Ovary (tissue), 9 donors: ENCODE results near the gene KCNJ12. TPM values are rescaled to one million over a fixed set of nuclear protein-coding genes. Genes with fewer than 3 reads are reported as not detected.

Experiments used
- DNase-seq, 5 donors: peaks; one replicate each; pipeline ENCODE4 v3.0.0-alpha.2; 2019 to 2020
- H3K27ac ChIP-seq, 2 donors: fragments of 200-600 bp; one replicate each; pipeline versions ENCODE4 v1.5.1 to v1.8.0; 2019 to 2022
- H3K27me3 ChIP-seq: fragments of 200-600 bp; one replicate; pipeline ENCODE4 v1.8.0; 2022
- H3K36me3 ChIP-seq: fragments of 200-600 bp; sonication (generic); one replicate; pipeline ENCODE4 v1.5.1; 2019
- H3K4me1 ChIP-seq: one replicate; pipeline ENCODE4 v1.8.1; 2013; ENCODE audit warnings: mild to moderate bottlenecking, moderate library complexity; ENCODE audit not compliant: insufficient read depth
- H3K4me3 ChIP-seq: fragments of 200-600 bp; sonication (generic); one replicate; pipeline ENCODE4 v1.5.1; 2017
- H3K9me3 ChIP-seq, 2 donors: fragments of 200-600 bp in 1 of 2; sonication (generic) in 1 of 2; one replicate each; pipeline versions ENCODE4 v1.5.1 to v1.8.1; 2013 to 2019; ENCODE audit warnings: mild to moderate bottlenecking in 1 of 2, moderate library complexity in 1 of 2
- EP300 ChIP-seq: sonication (generic); formaldehyde crosslinking; IDR thresholded peaks from one replicate; pipeline ENCODE4 v1.6.1; 2017; ENCODE audit warnings: antibody characterized with exemption
- POLR2A ChIP-seq: fragments of 450-650 bp; IDR thresholded peaks from one replicate; pipeline ENCODE4 v1.6.1; 2017; ENCODE audit warnings: antibody characterized with exemption, mild to moderate bottlenecking, moderate library complexity
- WGBS, 3 donors: extraction: QIAGEN DNeasy Blood & Tissue Kit in 1 of 3; methylation state at CpG; one replicate each; pipeline versions ENCODE4 v1.1.5 to v1.1.7; 2013 to 2017; 5-methylcytosine and 5-hydroxymethylcytosine counted together
- intact Hi-C, 4 donors: fragments of 100-400 bp; cut with DNase I; formaldehyde crosslinking; loops; one replicate each; pipeline versions ENCODE4 v1.11.0 to v1.15.1; 2022 to 2023
- polyA plus RNA-seq, 2 donors: library from polyadenylated mRNA; stranded (reverse); fragments of 200-250 nt in 1 of 2; fragments of 350-450 nt in 1 of 2; fragmentation: Illumina TruSeq in 1 of 2; extraction: RNeasy Lipid Tissue Mini Kit (QIAGEN cat#74804) in 1 of 2; gene quantifications; one replicate each; pipeline ENCODE4 v1.2.3, GENCODE V29; 2013 to 2014
- total RNA-seq, 7 donors: library from RNA; depleted of rRNA in 2 of 7; stranded (reverse); fragments of >200 nt in 2 of 7; fragmentation: NEBNext Ultra II Directional in 3 of 7; extraction: Animal tissue kit (Norgen Biotek cat#: 25700) in 3 of 7; gene quantifications; one replicate each; pipeline versions ENCODE4 v1.1.0 to v1.2.4, GENCODE V29; 2016 to 2023
- TF ChIP-seq, protein P1 (sequence below), 3 donors: fragments of 450-650 bp in 2 of 3; fragments of 200-600 bp in 1 of 3; IDR thresholded peaks; one replicate each; pipeline versions ENCODE4 v1.5.1 to v1.8.0; 2016 to 2022; ENCODE audit warnings: antibody characterized with exemption in 3 of 3, mild to moderate bottlenecking in 1 of 3
- donor health status: DM: no; HTN: no; CAD: no; lungs with moderate emphysema.
- donor health status: DM: no; HTN: no; CAD: no.
- donor health status: Bipolar disorder and iron deficiency.
- donor health status: DM: yes; HTN: yes; CAD: no.
- donor health status: DM: no; HTN: no; CAD: no.
- donor health status: DM: yes; HTN: yes; CAD: no.

KCNJ12 gene
- total and polyA plus RNA-seq, 9 donors: 0.12 to 1.9 (median 0.46) TPM

DNA sequence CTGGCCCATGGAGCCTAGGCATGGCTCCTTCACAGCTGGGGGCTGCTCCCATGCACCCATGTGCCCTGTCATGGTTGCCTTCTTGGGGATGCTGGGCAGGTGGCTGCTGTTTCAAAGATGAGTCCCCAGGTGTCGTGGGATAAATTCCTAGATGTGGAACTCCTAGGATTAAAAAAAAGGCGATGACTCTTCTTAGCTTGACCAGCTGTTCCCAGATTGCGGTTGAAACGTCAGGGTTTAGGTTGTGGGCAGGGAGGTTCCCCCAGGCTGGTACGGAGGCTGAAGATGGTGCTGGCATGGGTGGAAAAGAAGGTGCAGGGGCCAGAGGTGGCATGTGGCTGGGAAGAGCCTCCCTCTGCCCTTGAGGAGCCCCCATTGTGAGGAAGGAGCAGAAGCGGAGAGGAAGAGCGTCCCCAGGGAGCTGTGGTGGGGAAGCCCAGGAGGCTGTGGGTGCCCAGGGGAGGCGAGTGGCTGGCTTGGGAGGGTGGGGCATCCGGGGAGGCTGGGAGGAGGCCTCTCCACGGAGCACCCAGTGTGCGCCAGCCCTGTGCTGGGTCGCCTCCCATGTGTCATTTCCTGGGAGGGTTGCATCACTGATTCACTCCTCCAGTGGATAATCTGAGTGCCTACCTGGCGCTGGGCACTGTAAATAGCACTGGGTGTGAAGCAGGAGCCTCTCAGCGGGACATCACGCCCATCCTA, 7.5 kb upstream of the KCNJ12 start:
- Histone ChIP-seq H3K27ac (no peak overlapping the region), H3K9me3 (no peaks in the 10 kb centered on the region), H3K27me3 (no peaks in the 10 kb centered on the region), H3K36me3 (no peaks in the 10 kb centered on the region), H3K4me1 (peaks cover 3% of the 10 kb centered on the region), H3K4me3 (no peak overlapping the region)
- 76 to 81% (median 78%) methylated on average over 15 of the region's 15 CpGs for WGBS, 3 donors
- TF ChIP-seq, protein P1, sequence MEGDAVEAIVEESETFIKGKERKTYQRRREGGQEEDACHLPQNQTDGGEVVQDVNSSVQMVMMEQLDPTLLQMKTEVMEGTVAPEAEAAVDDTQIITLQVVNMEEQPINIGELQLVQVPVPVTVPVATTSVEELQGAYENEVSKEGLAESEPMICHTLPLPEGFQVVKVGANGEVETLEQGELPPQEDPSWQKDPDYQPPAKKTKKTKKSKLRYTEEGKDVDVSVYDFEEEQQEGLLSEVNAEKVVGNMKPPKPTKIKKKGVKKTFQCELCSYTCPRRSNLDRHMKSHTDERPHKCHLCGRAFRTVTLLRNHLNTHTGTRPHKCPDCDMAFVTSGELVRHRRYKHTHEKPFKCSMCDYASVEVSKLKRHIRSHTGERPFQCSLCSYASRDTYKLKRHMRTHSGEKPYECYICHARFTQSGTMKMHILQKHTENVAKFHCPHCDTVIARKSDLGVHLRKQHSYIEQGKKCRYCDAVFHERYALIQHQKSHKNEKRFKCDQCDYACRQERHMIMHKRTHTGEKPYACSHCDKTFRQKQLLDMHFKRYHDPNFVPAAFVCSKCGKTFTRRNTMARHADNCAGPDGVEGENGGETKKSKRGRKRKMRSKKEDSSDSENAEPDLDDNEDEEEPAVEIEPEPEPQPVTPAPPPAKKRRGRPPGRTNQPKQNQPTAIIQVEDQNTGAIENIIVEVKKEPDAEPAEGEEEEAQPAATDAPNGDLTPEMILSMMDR (IDR thresholded peaks at IDR 0.05): no peak
- TF ChIP-seq POLR2A (no peak), EP300 (no peak)
- no peak for DNase-seq
- intact Hi-C loops: no loop called here

DNA sequence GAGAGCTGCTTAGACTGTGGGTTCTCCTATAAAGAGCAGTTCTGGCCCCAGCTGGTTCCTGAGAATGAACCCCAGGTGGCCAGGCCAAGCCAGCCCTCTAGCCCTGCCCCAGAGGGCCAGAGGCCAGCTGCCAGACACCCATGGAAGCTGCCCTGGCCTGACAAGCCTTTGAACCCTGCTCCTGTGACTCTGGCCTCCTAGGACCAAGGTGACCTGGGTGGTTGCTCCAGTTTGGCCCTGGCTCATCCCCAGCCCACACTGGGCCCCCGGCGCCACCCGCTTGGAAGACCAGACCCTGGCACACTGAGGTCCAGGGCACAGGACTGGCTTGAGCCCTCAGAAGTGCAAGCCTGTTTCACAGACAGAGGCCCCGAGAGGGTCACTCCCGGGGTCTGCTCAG, 6.8 kb upstream of the KCNJ12 start:
- Histone ChIP-seq H3K36me3 (no peaks in the 10 kb centered on the region), H3K9me3 (no peaks in the 10 kb centered on the region), H3K4me3 (no peak overlapping the region), H3K27me3 (no peaks in the 10 kb centered on the region), H3K4me1 (peaks cover 3% of the 10 kb centered on the region), H3K27ac (no peak overlapping the region)
- 79 to 94% (median 92%) methylated on average over 2 to 5 of the region's 5 CpGs for WGBS, 3 donors
- no peak for TF ChIP-seq EP300
- TF ChIP-seq, protein P1 (IDR thresholded peaks at IDR 0.05): no peak
- no peak for TF ChIP-seq POLR2A
- intact Hi-C loops: no loop called here
- no peak for DNase-seq

DNA sequence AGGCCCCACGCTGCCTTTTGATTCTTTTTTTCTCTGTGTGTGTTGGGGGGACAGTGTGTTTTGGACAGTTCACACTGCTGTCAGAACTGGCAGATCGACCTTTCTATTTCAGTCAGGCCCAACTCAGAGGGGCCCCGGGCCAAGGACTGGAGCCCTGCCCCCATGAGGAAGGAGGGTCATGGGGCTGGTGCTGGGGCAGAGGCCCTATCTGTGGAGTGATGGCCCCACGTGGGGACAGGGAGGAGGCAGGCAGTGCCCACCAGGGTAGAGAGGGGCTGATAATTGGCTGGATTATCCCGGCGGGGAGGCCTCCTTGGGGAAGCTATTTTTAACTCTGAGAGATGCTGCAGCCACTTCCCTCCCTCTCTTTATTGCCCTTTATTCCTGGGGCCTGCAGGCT, 5.7 kb upstream of the KCNJ12 start:
- intact Hi-C loops: no loop called here

DNA sequence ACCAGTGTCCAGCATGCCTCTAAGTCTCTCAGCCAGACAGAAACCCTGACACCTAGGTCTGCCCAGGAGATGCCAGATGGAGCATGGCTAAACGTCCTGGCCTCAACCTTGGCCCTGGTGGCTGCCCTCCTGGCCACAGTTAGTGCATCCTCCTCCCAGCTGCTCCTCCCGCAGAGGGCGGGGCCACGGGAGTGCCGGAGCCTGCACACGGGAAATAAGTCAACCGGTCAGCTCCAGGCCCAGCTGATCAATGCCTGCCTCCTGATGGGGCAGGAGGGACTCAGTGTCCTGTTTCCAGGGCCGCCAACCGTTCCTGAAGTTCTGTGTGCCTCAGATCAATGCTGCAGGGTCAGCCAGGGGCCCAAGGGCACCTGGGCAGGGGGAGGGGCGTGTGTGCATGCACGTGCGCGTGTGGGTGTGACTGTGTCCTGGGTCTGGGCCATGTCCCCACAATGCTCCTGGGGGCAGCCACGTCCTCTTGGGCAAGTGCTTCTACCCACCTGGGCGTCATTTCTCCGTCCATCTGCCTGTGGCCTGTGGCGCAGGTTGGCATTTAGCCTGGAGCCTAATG, 4.6 kb upstream of the KCNJ12 start:
- H3K4me1 ChIP-seq: peaks cover 3% of the 10 kb centered on the region
- TF ChIP-seq EP300 (no peak), POLR2A (no peak)
- TF ChIP-seq, protein P1 (IDR thresholded peaks at IDR 0.05): no peak
- H3K27me3 ChIP-seq: no peaks in the 10 kb centered on the region
- DNase-seq: no peak
- H3K27ac ChIP-seq: no peak overlapping the region
- WGBS, 3 donors: 72 to 78% (median 75%) methylated on average over 16 to 17 of the region's 17 CpGs
- intact Hi-C loops: no loop called here
- H3K9me3 ChIP-seq: no peaks in the 10 kb centered on the region
- no peaks in the 10 kb centered on the region for H3K36me3 ChIP-seq
- H3K4me3 ChIP-seq: no peak overlapping the region

More for the DNA sequence above, 5.7 kb upstream of the KCNJ12 start:
- peaks cover 3% of the 10 kb centered on the region for H3K4me1 ChIP-seq
- no peaks in the 10 kb centered on the region for H3K27me3 ChIP-seq
- H3K9me3 ChIP-seq: no peaks in the 10 kb centered on the region
- DNase-seq: peak in 1 of 5 donors; percentile 51
- 10 to 18% (median 14%) methylated on average over 6 of the region's 6 CpGs for WGBS, 3 donors
- H3K4me3 ChIP-seq: no peak overlapping the region
- H3K36me3 ChIP-seq: no peaks in the 10 kb centered on the region
- TF ChIP-seq, protein P1 (IDR thresholded peaks at IDR 0.05): no peak
- no peak for TF ChIP-seq EP300
- no peak for TF ChIP-seq POLR2A
- H3K27ac ChIP-seq: peak overlapping the region; percentile 10 to 30
